Transverse colon (tissue), 4 donors: ENCODE results near the gene CRYBA4.

Experiments used
- CTCF ChIP-seq, 5 experiments: fragments of 200-600 bp in 3 of 5; fragments of 450-650 bp in 2 of 5; sonication (generic) in 3 of 5; IDR thresholded peaks; 1 replicate in 2 of 5; 2 replicates in 3 of 5; pipeline ENCODE4 v1.5.1; 2016 to 2017; ENCODE audit warnings: antibody characterized with exemption in 5 of 5, inconsistent platforms in 3 of 5, mild to moderate bottlenecking in 2 of 5, moderate library complexity in 1 of 5
- POLR2AphosphoS5 ChIP-seq, 3 donors: sonication (generic); formaldehyde crosslinking; IDR thresholded peaks; one replicate each; pipeline ENCODE4 v1.6.1; 2016; ENCODE audit warnings: antibody characterized with exemption in 3 of 3

DNA sequence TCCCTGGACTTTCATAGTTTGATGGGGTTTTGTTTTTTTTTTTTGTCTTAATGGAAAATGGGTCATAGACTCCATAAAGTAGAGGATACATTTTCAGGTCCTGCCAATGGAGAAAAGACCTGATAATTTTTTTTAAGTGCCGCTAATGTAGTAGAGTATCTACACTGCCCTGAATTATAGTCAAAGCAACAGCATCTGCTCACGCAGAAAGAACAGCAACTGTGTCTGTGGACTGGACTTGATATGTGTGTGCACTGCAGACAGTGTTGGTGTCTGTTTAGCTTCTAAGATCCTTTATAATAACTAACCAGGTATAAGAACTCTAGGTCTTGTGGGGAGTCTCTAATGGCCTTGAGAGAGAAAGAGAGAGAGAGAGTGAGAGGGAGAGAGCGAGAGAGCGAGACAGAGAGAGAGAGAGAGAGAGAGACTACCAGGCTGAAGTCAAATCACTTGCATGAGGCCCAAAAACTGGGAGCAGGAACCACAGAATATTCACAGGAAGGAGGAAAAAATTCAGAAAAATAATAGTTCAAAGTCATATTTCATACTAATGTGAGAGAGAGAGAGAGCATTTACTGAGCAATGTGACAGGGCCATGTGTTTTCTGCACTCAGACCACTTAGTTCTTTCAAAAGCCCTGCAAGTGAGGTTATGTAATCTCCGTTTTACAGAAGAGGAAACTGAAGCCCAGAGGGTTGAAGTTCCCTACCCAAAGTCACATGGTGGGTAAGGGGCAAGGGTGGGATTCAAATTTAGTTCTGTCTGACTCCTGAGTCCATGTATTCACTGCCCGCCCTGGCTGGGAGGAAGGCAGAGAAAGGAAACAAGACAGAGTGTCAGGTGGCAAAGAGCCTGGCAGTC, 27.0 kb downstream of the CRYBA4 start:
- TF ChIP-seq CTCF (IDR thresholded peaks at IDR 0.05) = no peak
- no peak for TF ChIP-seq POLR2AphosphoS5 (IDR thresholded peaks at IDR 0.05)
